Osteocyte (in vitro differentiated cells): ENCODE data around the gene SUSD3. TPM values are rescaled to one million over a fixed set of nuclear protein-coding genes. Genes with fewer than 3 reads are reported as not detected.

ENCODE experiments used
- DNase-seq: peaks from one replicate; pipeline ENCODE4 v3.0.0; 2021; ENCODE audit warnings: mixed read lengths; ENCODE audit not compliant: unreplicated experiment; ENCODE audit errors: extremely low spot score
- H3K27ac Mint-ChIP-seq: one replicate; pipeline ENCODE4 v1.8.0; 2021; ENCODE audit warnings: mild to moderate bottlenecking, mixed read lengths; ENCODE audit not compliant: unreplicated experiment
- H3K27me3 Mint-ChIP-seq: one replicate; pipeline ENCODE4 v1.8.0; 2021; ENCODE audit warnings: mixed read lengths; ENCODE audit not compliant: unreplicated experiment
- H3K36me3 Mint-ChIP-seq: one replicate; pipeline ENCODE4 v1.8.0; 2021; ENCODE audit warnings: mixed read lengths; ENCODE audit not compliant: unreplicated experiment
- H3K4me1 Mint-ChIP-seq: one replicate; pipeline ENCODE4 v1.8.0; 2021; ENCODE audit warnings: mixed read lengths; ENCODE audit not compliant: unreplicated experiment
- H3K4me3 Mint-ChIP-seq: one replicate; pipeline ENCODE4 v1.8.0; 2021; ENCODE audit warnings: mild to moderate bottlenecking, moderate library complexity, mixed read lengths; ENCODE audit not compliant: unreplicated experiment
- H3K9me3 Mint-ChIP-seq: one replicate; pipeline ENCODE4 v1.8.0; 2021; ENCODE audit warnings: mixed read lengths; ENCODE audit not compliant: unreplicated experiment
- total RNA-seq: library from RNA; stranded (reverse); gene quantifications from 2 replicates; pipeline ENCODE4 v1.2.1, GENCODE V29; 2021
- TF ChIP-seq, protein P1 (sequence below): fragments of 200-600 bp; sonication (generic); IDR thresholded peaks from 2 replicates; pipeline ENCODE4 v1.5.0; 2021; ENCODE audit warnings: antibody characterized with exemption, mild to moderate bottlenecking, moderate library complexity

Gene SUSD3
- total RNA-seq, 1 donor from 2014 or later: not detected

DNA sequence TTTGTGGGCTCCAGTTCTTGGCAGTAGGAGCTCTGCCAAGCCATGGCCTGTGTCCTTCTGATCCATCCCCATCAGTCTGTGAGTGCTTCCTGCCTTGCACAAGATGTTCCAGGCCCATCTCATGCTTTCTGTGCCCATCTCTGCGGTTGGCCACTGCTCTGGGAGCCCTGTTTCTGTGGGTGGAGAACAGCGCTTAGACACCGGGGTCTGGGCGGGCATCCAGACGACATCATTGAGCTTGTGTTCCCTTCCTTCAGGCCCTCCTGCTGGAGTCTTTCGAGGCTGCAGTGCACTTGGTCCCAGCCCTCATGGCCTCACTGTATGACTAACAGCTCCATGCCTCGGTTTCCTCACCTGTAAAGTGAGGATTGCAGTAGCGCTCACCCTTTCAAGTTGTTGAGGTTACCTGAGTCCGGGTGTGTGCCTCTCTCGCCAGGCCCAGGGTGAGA, 22.6 kb downstream of the SUSD3 start:
- Mint-ChIP-seq H3K4me1 (no peaks in the 10 kb centered on the region), H3K9me3 (no peaks in the 10 kb centered on the region), H3K27ac (no peak overlapping the region), H3K27me3 (no peaks in the 10 kb centered on the region), H3K36me3 (no peaks in the 10 kb centered on the region), H3K4me3 (no peak overlapping the region)
- TF ChIP-seq, protein P1, sequence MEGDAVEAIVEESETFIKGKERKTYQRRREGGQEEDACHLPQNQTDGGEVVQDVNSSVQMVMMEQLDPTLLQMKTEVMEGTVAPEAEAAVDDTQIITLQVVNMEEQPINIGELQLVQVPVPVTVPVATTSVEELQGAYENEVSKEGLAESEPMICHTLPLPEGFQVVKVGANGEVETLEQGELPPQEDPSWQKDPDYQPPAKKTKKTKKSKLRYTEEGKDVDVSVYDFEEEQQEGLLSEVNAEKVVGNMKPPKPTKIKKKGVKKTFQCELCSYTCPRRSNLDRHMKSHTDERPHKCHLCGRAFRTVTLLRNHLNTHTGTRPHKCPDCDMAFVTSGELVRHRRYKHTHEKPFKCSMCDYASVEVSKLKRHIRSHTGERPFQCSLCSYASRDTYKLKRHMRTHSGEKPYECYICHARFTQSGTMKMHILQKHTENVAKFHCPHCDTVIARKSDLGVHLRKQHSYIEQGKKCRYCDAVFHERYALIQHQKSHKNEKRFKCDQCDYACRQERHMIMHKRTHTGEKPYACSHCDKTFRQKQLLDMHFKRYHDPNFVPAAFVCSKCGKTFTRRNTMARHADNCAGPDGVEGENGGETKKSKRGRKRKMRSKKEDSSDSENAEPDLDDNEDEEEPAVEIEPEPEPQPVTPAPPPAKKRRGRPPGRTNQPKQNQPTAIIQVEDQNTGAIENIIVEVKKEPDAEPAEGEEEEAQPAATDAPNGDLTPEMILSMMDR: no peak
- DNase-seq: peak; percentile 64

GRCh38 chr9:93081931-93082330, 23.4 kb downstream of the SUSD3 start:
- no peak overlapping the region for H3K27ac Mint-ChIP-seq
- H3K4me1 Mint-ChIP-seq: no peaks in the 10 kb centered on the region
- H3K4me3 Mint-ChIP-seq: no peak overlapping the region
- no peaks in the 10 kb centered on the region for H3K36me3 Mint-ChIP-seq
- H3K9me3 Mint-ChIP-seq: no peaks in the 10 kb centered on the region
- DNase-seq: no peak
- TF ChIP-seq, protein P1: no peak
- no peaks in the 10 kb centered on the region for H3K27me3 Mint-ChIP-seq

- peak; percentile 78 for DNase-seq
- H3K27me3 Mint-ChIP-seq: no peaks in the 10 kb centered on the region
- H3K27ac Mint-ChIP-seq: no peak overlapping the region
- H3K4me3 Mint-ChIP-seq: no peak overlapping the region
- H3K9me3 Mint-ChIP-seq: no peaks in the 10 kb centered on the region
- TF ChIP-seq, protein P1: no peak
- no peaks in the 10 kb centered on the region for H3K4me1 Mint-ChIP-seq
- no peaks in the 10 kb centered on the region for H3K36me3 Mint-ChIP-seq
Measured at GRCh38 chr9:93082841-93083411, 24.4 kb downstream of the SUSD3 start.

DNA sequence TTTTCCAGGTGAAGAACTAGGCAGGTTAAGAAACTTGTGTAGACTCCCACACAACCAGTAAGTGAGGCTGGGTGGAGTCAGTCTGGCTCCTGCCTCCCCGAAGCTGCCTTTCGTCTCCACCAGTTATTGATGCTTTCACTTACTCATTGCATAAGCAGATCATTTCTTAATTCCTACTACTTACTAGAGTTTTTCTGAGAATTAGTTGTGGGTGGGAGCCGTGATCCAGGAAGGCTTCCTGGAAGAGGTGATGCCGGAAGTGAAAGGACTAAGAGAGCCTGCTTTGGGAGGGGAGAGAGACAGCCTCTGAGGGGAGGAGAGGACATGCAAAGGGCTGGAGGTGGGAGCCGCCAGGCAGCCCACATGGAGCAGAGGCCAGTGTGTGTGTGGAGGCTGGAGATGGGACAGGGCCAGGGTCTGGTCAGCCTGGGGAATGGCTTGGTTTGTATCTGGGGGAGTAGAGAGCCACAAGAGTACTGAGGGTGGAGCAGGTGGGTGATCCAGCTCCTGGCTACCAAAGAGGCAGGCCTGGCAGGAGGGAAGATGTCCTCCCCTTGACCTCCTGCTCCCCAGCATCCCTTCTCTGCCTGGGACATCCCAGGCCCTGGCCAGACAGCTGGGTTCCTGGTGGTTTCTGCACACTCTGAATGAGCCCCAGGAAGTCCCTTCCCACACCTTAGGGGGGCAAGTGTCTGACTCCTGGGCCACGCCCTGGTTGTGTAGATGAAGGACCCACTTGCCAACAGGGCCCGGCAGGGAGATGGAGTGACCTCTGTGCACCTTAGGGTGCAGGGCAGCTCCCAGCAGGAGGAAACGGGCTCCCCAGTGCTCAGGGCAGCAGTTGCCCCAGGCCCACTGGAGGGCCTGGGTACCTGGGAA, 25.3 kb downstream of the SUSD3 start:
- no peaks in the 10 kb centered on the region for H3K36me3 Mint-ChIP-seq
- H3K27me3 Mint-ChIP-seq: no peaks in the 10 kb centered on the region
- TF ChIP-seq, protein P1: no peak
- no peak overlapping the region for H3K4me3 Mint-ChIP-seq
- no peaks in the 10 kb centered on the region for H3K9me3 Mint-ChIP-seq
- H3K27ac Mint-ChIP-seq: no peak overlapping the region
- peak; percentile 67 for DNase-seq
- no peaks in the 10 kb centered on the region for H3K4me1 Mint-ChIP-seq

DNA sequence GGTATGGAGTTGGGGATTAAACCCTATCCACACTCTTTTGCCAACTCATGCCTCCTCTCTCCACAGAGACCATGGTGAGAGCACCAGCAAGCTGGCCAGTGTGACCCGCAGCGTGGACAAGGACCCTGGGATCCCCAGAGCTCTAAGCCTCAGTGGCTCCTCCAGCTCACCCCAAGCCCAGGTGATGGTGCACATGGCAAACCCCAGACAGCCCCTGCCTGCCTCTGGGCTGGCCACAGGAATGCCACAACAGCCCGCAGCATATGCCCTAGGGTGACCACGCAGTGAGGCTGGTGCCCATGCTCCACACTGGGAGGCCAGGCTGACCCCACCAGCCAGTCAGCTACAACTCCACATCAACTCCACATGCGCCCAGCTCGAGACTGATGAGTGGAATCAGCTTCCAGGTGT, 26.0 kb downstream of the SUSD3 start:
- H3K27ac Mint-ChIP-seq: no peak overlapping the region
- no peak overlapping the region for H3K4me3 Mint-ChIP-seq
- peak; percentile 67 for DNase-seq
- no peaks in the 10 kb centered on the region for H3K9me3 Mint-ChIP-seq
- no peaks in the 10 kb centered on the region for H3K27me3 Mint-ChIP-seq
- H3K4me1 Mint-ChIP-seq: no peaks in the 10 kb centered on the region
- no peaks in the 10 kb centered on the region for H3K36me3 Mint-ChIP-seq
- TF ChIP-seq, protein P1: no peak
